PC-9 (cell line): ENCODE results near the gene OSBPL10. TPM values are rescaled to one million over a fixed set of nuclear protein-coding genes. Genes with fewer than 3 reads are reported as not detected.

Experiments used
- BruUV-seq: library from RNA; stranded (reverse); fragments of 400-500 nt; replicated peaks from 2 replicates; lab custom pipeline; 2021; lab: Mats Ljungman, UMichigan
- CTCF ChIA-PET: fragments of 300-600 bp; sonication (Branson Sonifier 250); formaldehyde crosslinking; loops from one replicate; lab custom pipeline; 2022; ENCODE audit warnings: antibody characterized with exemption; lab: Charles Lee
- POLR2A ChIA-PET: fragments of 300-600 bp; sonication (Branson Sonifier 250); formaldehyde crosslinking; loops from one replicate; lab custom pipeline; 2022; ENCODE audit warnings: antibody characterized with exemption; ENCODE audit not compliant: unreplicated experiment; lab: Charles Lee
- DNase-seq, 2 experiments: peaks; one replicate each; pipeline versions ENCODE4 v3.0.0 to v3.0.0-alpha.2; 2015 to 2022; ENCODE audit warnings: mixed read lengths in 1 of 2
- H2AFZ ChIP-seq: fragments of 200-600 bp; sonication (generic); 2 replicates; pipeline ENCODE4 v1.8.1; 2017; ENCODE audit warnings: antibody characterized with exemption
- H3F3A ChIP-seq: fragments of 200-600 bp; sonication (generic); 2 replicates; pipeline ENCODE4 v1.8.1; 2017; ENCODE audit warnings: antibody characterized with exemption, mild to moderate bottlenecking, low read depth; ENCODE audit not compliant: insufficient read depth
- H3K27ac ChIP-seq: fragments of 200-600 bp; sonication (generic); 2 replicates; pipeline ENCODE4 v1.6.1; 2016; ENCODE audit warnings: mixed run types
- H3K27me3 ChIP-seq: fragments of 200-600 bp; sonication (generic); 2 replicates; pipeline ENCODE4 v1.6.1; 2016; ENCODE audit warnings: low read depth, mixed run types; ENCODE audit not compliant: insufficient read depth
- H3K36me3 ChIP-seq: fragments of 200-600 bp; sonication (generic); 2 replicates; pipeline ENCODE4 v1.6.1; 2016; ENCODE audit warnings: low read depth, mixed run types
- H3K4me1 ChIP-seq: fragments of 200-600 bp; sonication (generic); replicated peaks from 2 replicates; pipeline ENCODE4 v1.6.1; 2016; ENCODE audit warnings: mixed run types; ENCODE audit not compliant: insufficient read depth
- H3K4me2 ChIP-seq: fragments of 200-600 bp; sonication (generic); 2 replicates; pipeline ENCODE4 v1.6.1; 2017; ENCODE audit warnings: mixed run types
- H3K4me3 ChIP-seq: fragments of 200-600 bp; sonication (generic); 2 replicates; pipeline ENCODE4 v1.6.1; 2016; ENCODE audit warnings: mixed run types
- H3K79me2 ChIP-seq: fragments of 200-600 bp; sonication (generic); 2 replicates; pipeline ENCODE4 v1.6.1; 2017; ENCODE audit warnings: low read depth, mixed run types
- H3K9me2 ChIP-seq: fragments of 200-600 bp; sonication (generic); 2 replicates; pipeline ENCODE4 v1.8.1; 2017; ENCODE audit warnings: mild to moderate bottlenecking; ENCODE audit not compliant: insufficient read depth
- H3K9me3 ChIP-seq: fragments of 200-600 bp; sonication (generic); 2 replicates; pipeline ENCODE4 v1.8.1; 2016; ENCODE audit warnings: low read depth; ENCODE audit not compliant: insufficient read depth
- H4K20me1 ChIP-seq: fragments of 200-600 bp; sonication (generic); 2 replicates; pipeline ENCODE4 v1.8.1; 2017; ENCODE audit not compliant: insufficient read depth
- CTCF ChIP-seq: fragments of 200-600 bp; sonication (generic); conservative IDR thresholded peaks from 2 replicates; pipeline ENCODE4 v1.6.1; 2017; ENCODE audit warnings: mixed run types, antibody characterized with exemption, mild to moderate bottlenecking, moderate library complexity
- EZH2 ChIP-seq: fragments of 200-600 bp; sonication (generic); IDR thresholded peaks from 2 replicates; pipeline ENCODE4 v1.8.0; 2017; ENCODE audit warnings: antibody characterized with exemption, low read depth
- intact Hi-C: fragments of 100-400 bp; cut with micrococcal nuclease; formaldehyde crosslinking; loops from one replicate; pipeline ENCODE4 v1.10.0; 2022; ENCODE audit not compliant: unreplicated experiment
- total RNA-seq: library from RNA; stranded (reverse); gene quantifications from 2 replicates; pipeline ENCODE4 v1.2.3, GENCODE V29; 2021

The OSBPL10 gene
- total RNA-seq, 1 experiment from 2014 or later, result 42.0 TPM

GRCh38 chr3:31779514-31779913 lies 201.5 kb downstream of the OSBPL10 start:
- H3K79me2 ChIP-seq, result no peaks in the 10 kb centered on the region
- POLR2A ChIA-PET, result no interaction called here
- intact Hi-C loops, result no loop called here
- H3K27me3 ChIP-seq, result no peaks in the 10 kb centered on the region
- no peak overlapping the region for H3K4me2 ChIP-seq
- no TSS peak for BruUV-seq
- DNase-seq, result no peak
- H3K9me2 ChIP-seq, result no peaks in the 10 kb centered on the region
- no peaks in the 10 kb centered on the region for H3K4me1 ChIP-seq
- CTCF ChIA-PET, result no interaction called here
- no peaks in the 10 kb centered on the region for H3F3A ChIP-seq
- H3K4me3 ChIP-seq, result no peak overlapping the region
- TF ChIP-seq CTCF, result no peak
- TF ChIP-seq EZH2, result no peak
- no peaks in the 10 kb centered on the region for H3K36me3 ChIP-seq
- no peak overlapping the region for H2AFZ ChIP-seq
- H3K9me3 ChIP-seq, result no peaks in the 10 kb centered on the region
- no peak overlapping the region for H3K27ac ChIP-seq
- no peaks in the 10 kb centered on the region for H4K20me1 ChIP-seq

- no TSS peak for BruUV-seq
These were observed 203.2 kb downstream of the OSBPL10 start for GRCh38 chr3:31777887-31778286.

DNA sequence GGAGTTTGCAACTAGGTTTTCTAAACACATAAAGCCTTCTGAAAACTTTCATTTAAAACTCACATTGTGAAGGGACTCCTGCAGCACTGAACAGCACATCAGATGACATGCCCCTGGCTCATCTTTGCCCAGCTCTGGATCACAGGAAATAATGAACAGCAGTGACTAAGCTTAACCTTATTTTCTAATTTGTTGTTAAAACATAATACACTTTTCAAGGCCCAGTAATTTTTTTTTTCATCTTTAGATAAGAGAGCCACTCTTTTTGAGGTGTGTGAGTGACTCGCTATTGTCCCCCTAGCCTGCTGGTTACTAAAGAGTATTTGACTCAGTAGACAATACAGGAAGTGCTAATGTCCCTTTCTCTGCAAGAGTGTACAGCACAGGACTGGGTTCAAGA lies 204.0 kb downstream of the OSBPL10 start:
- no peak for TF ChIP-seq EZH2
- TF ChIP-seq CTCF, result no peak
- H3K9me3 ChIP-seq, result no peaks in the 10 kb centered on the region
- no peak for DNase-seq
- no peak overlapping the region for H2AFZ ChIP-seq
- H3K4me1 ChIP-seq, result no peaks in the 10 kb centered on the region
- BruUV-seq, result no TSS peak
- no peak overlapping the region for H3K4me3 ChIP-seq
- CTCF ChIA-PET, result no interaction called here
- H3K27me3 ChIP-seq, result no peaks in the 10 kb centered on the region
- no peaks in the 10 kb centered on the region for H3F3A ChIP-seq
- intact Hi-C loops, result no loop called here
- no peaks in the 10 kb centered on the region for H3K9me2 ChIP-seq
- no peak overlapping the region for H3K4me2 ChIP-seq
- H3K79me2 ChIP-seq, result no peaks in the 10 kb centered on the region
- no peak overlapping the region for H3K27ac ChIP-seq
- H4K20me1 ChIP-seq, result no peaks in the 10 kb centered on the region
- H3K36me3 ChIP-seq, result no peaks in the 10 kb centered on the region
- POLR2A ChIA-PET, result interaction anchor here (0.7 kb wide), 1 partner anchor 194 kb away, joined by 4 read pairs; no protein-coding TSS in a partner anchor

More at GRCh38 chr3:31777887-31778286, 203.2 kb downstream of the OSBPL10 start:
- POLR2A ChIA-PET, result no interaction called here
- Histone ChIP-seq H2AFZ (no peak overlapping the region), H3K9me2 (no peaks in the 10 kb centered on the region), H4K20me1 (no peaks in the 10 kb centered on the region), H3K9me3 (no peaks in the 10 kb centered on the region), H3K4me3 (no peak overlapping the region), H3K79me2 (no peaks in the 10 kb centered on the region), H3K4me2 (no peak overlapping the region), H3F3A (no peaks in the 10 kb centered on the region), H3K4me1 (no peaks in the 10 kb centered on the region), H3K27ac (no peak overlapping the region), H3K36me3 (no peaks in the 10 kb centered on the region), H3K27me3 (no peaks in the 10 kb centered on the region)
- no peak for DNase-seq
- CTCF ChIA-PET, result no interaction called here
- intact Hi-C loops, result no loop called here
- TF ChIP-seq CTCF, result no peak
- no peak for TF ChIP-seq EZH2
